ENCODE results near the gene CD3E. TPM values are rescaled to one million over a fixed set of nuclear protein-coding genes. Genes with fewer than 3 reads are reported as not detected.
A peak's percentile ranks its signal among the peaks of the same experiment; 100 is the strongest.

The CD3E gene
- polyA plus RNA-seq, 1 donor = 9.1 TPM

- 100% methylated on average over 2 of the region's 3 CpGs for WGBS (ENCODE audit: insufficient coverage, low lambda C conversion rate)
- Histone ChIP-seq H3K36me3 (ENCODE audit: control insufficient read depth, insufficient read depth, low read length) (no peaks in the 10 kb centered on the region), H3K9me3 (ENCODE audit: control insufficient read depth, low read depth, low read length) (no peaks in the 10 kb centered on the region), H3K4me1 (ENCODE audit: control insufficient read depth, insufficient read depth, low read length) (peaks cover 17% of the 10 kb centered on the region), H3K27me3 (ENCODE audit: control insufficient read depth, insufficient read depth, low read length) (no peaks in the 10 kb centered on the region), H3K27ac (ENCODE audit: low read length) (no peak overlapping the region), H3K4me3 (ENCODE audit: low read length) (no peak overlapping the region)
- no peak for DNase-seq
These were observed 16.0 kb downstream of the CD3E start for GRCh38 chr11:118320515-118320914.

- H3K27ac ChIP-seq (ENCODE audit: low read length) = peak overlapping the region; percentile 38
- no CpG with 5 or more reads among the region's 5 CpGs for WGBS (ENCODE audit: insufficient coverage, low lambda C conversion rate)
- H3K27me3 ChIP-seq (ENCODE audit: control insufficient read depth, insufficient read depth, low read length) = no peaks in the 10 kb centered on the region
- H3K4me3 ChIP-seq (ENCODE audit: low read length) = no peak overlapping the region
- H3K36me3 ChIP-seq (ENCODE audit: control insufficient read depth, insufficient read depth, low read length) = no peaks in the 10 kb centered on the region
- H3K4me1 ChIP-seq (ENCODE audit: control insufficient read depth, insufficient read depth, low read length) = peaks cover 16% of the 10 kb centered on the region
- no peaks in the 10 kb centered on the region for H3K9me3 ChIP-seq (ENCODE audit: control insufficient read depth, low read depth, low read length)
- peak; percentile 58 to 69 for DNase-seq
These were observed 17.0 kb downstream of the CD3E start for GRCh38 chr11:118321386-118322082.

GRCh38 chr11:118322721-118323120 lies 18.2 kb downstream of the CD3E start:
- H3K36me3 ChIP-seq (ENCODE audit: control insufficient read depth, insufficient read depth, low read length) = no peaks in the 10 kb centered on the region
- H3K27ac ChIP-seq (ENCODE audit: low read length) = no peak overlapping the region
- H3K4me1 ChIP-seq (ENCODE audit: control insufficient read depth, insufficient read depth, low read length) = peaks cover 16% of the 10 kb centered on the region
- DNase-seq = no peak
- WGBS (ENCODE audit: insufficient coverage, low lambda C conversion rate) = no CpG with 5 or more reads among the region's 19 CpGs
- no peaks in the 10 kb centered on the region for H3K27me3 ChIP-seq (ENCODE audit: control insufficient read depth, insufficient read depth, low read length)
- no peak overlapping the region for H3K4me3 ChIP-seq (ENCODE audit: low read length)
- H3K9me3 ChIP-seq (ENCODE audit: control insufficient read depth, low read depth, low read length) = no peaks in the 10 kb centered on the region

GRCh38 chr11:118325283-118325682 lies 20.8 kb downstream of the CD3E start:
- Histone ChIP-seq H3K27me3 (ENCODE audit: control insufficient read depth, insufficient read depth, low read length) (no peaks in the 10 kb centered on the region), H3K4me1 (ENCODE audit: control insufficient read depth, insufficient read depth, low read length) (peaks cover 11% of the 10 kb centered on the region), H3K27ac (ENCODE audit: low read length) (no peak overlapping the region), H3K36me3 (ENCODE audit: control insufficient read depth, insufficient read depth, low read length) (no peaks in the 10 kb centered on the region), H3K4me3 (ENCODE audit: low read length) (no peak overlapping the region), H3K9me3 (ENCODE audit: control insufficient read depth, low read depth, low read length) (no peaks in the 10 kb centered on the region)
- no peak for DNase-seq

GRCh38 chr11:118328745-118329144 lies 24.2 kb downstream of the CD3E start:
- Histone ChIP-seq H3K27me3 (ENCODE audit: control insufficient read depth, insufficient read depth, low read length) (no peaks in the 10 kb centered on the region), H3K27ac (ENCODE audit: low read length) (no peak overlapping the region), H3K36me3 (ENCODE audit: control insufficient read depth, insufficient read depth, low read length) (no peaks in the 10 kb centered on the region), H3K4me3 (ENCODE audit: low read length) (no peak overlapping the region), H3K4me1 (ENCODE audit: control insufficient read depth, insufficient read depth, low read length) (no peaks in the 10 kb centered on the region), H3K9me3 (ENCODE audit: control insufficient read depth, low read depth, low read length) (peaks cover 7% of the 10 kb centered on the region)
- DNase-seq = no peak

- Histone ChIP-seq H3K9me3 (ENCODE audit: control insufficient read depth, low read depth, low read length) (peaks cover 7% of the 10 kb centered on the region), H3K36me3 (ENCODE audit: control insufficient read depth, insufficient read depth, low read length) (no peaks in the 10 kb centered on the region), H3K4me1 (ENCODE audit: control insufficient read depth, insufficient read depth, low read length) (peaks cover 10% of the 10 kb centered on the region), H3K27me3 (ENCODE audit: control insufficient read depth, insufficient read depth, low read length) (no peaks in the 10 kb centered on the region), H3K27ac (ENCODE audit: low read length) (no peak overlapping the region), H3K4me3 (ENCODE audit: low read length) (no peak overlapping the region)
- 100% methylated on average over 1 of the region's 1 CpG for whole genome bisulfite sequencing (ENCODE audit: insufficient coverage, low lambda C conversion rate)
- no peak for DNase-seq
These were observed 30.2 kb downstream of the CD3E start for GRCh38 chr11:118334745-118335144.

GRCh38 chr11:118338637-118339061 lies 34.1 kb downstream of the CD3E start:
- Histone ChIP-seq H3K27ac (ENCODE audit: low read length) (no peak overlapping the region), H3K4me3 (ENCODE audit: low read length) (no peak overlapping the region), H3K36me3 (ENCODE audit: control insufficient read depth, insufficient read depth, low read length) (no peaks in the 10 kb centered on the region), H3K27me3 (ENCODE audit: control insufficient read depth, insufficient read depth, low read length) (no peaks in the 10 kb centered on the region), H3K9me3 (ENCODE audit: control insufficient read depth, low read depth, low read length) (no peaks in the 10 kb centered on the region), H3K4me1 (ENCODE audit: control insufficient read depth, insufficient read depth, low read length) (peaks cover 10% of the 10 kb centered on the region)
- peak; percentile 82 to 90 for DNase-seq
- no CpG with 5 or more reads among the region's 7 CpGs for WGBS (ENCODE audit: insufficient coverage, low lambda C conversion rate)

- Histone ChIP-seq H3K27me3 (ENCODE audit: control insufficient read depth, insufficient read depth, low read length) (no peaks in the 10 kb centered on the region), H3K36me3 (ENCODE audit: control insufficient read depth, insufficient read depth, low read length) (no peaks in the 10 kb centered on the region), H3K4me1 (ENCODE audit: control insufficient read depth, insufficient read depth, low read length) (peaks cover 10% of the 10 kb centered on the region), H3K9me3 (ENCODE audit: control insufficient read depth, low read depth, low read length) (no peaks in the 10 kb centered on the region), H3K4me3 (ENCODE audit: low read length) (no peak overlapping the region), H3K27ac (ENCODE audit: low read length) (no peak overlapping the region)
- no peak for DNase-seq
- no CpG with 5 or more reads among the region's 5 CpGs for WGBS (ENCODE audit: insufficient coverage, low lambda C conversion rate)
These were observed 34.9 kb downstream of the CD3E start for GRCh38 chr11:118339281-118339961.

- no peaks in the 10 kb centered on the region for H3K36me3 ChIP-seq (ENCODE audit: control insufficient read depth, insufficient read depth, low read length)
- peaks cover 10% of the 10 kb centered on the region for H3K4me1 ChIP-seq (ENCODE audit: control insufficient read depth, insufficient read depth, low read length)
- DNase-seq = no peak
- no CpG with 5 or more reads among the region's 3 CpGs for WGBS (ENCODE audit: insufficient coverage, low lambda C conversion rate)
- no peaks in the 10 kb centered on the region for H3K27me3 ChIP-seq (ENCODE audit: control insufficient read depth, insufficient read depth, low read length)
- no peak overlapping the region for H3K27ac ChIP-seq (ENCODE audit: low read length)
- H3K4me3 ChIP-seq (ENCODE audit: low read length) = no peak overlapping the region
- no peaks in the 10 kb centered on the region for H3K9me3 ChIP-seq (ENCODE audit: control insufficient read depth, low read depth, low read length)
These were observed 35.9 kb downstream of the CD3E start for GRCh38 chr11:118340449-118340848.

- Histone ChIP-seq H3K9me3 (ENCODE audit: control insufficient read depth, low read depth, low read length) (no peaks in the 10 kb centered on the region), H3K27ac (ENCODE audit: low read length) (no peak overlapping the region), H3K36me3 (ENCODE audit: control insufficient read depth, insufficient read depth, low read length) (no peaks in the 10 kb centered on the region), H3K4me1 (ENCODE audit: control insufficient read depth, insufficient read depth, low read length) (peaks cover 10% of the 10 kb centered on the region), H3K4me3 (ENCODE audit: low read length) (no peak overlapping the region), H3K27me3 (ENCODE audit: control insufficient read depth, insufficient read depth, low read length) (peaks cover 2% of the 10 kb centered on the region)
- DNase-seq = no peak
- no CpG with 5 or more reads among the region's 3 CpGs for WGBS (ENCODE audit: insufficient coverage, low lambda C conversion rate)
These were observed 36.7 kb downstream of the CD3E start for GRCh38 chr11:118341261-118341660.
